GM19395 (cell line): ENCODE results near the gene CYP17A1.

Experiments used
- ATAC-seq: cut with Tn5 transposase; IDR thresholded peaks from one replicate; pipeline ENCODE4 v1.9.1; 2021; ENCODE audit warnings: mild to moderate bottlenecking, moderate library complexity; ENCODE audit not compliant: unreplicated experiment

The CYP17A1 gene

GRCh38 chr10:102811346-102811745 is 25.9 kb downstream of the CYP17A1 start:
- no peak for ATAC-seq

GRCh38 chr10:102808380-102808779 is 28.8 kb downstream of the CYP17A1 start:
- no peak for ATAC-seq

GRCh38 chr10:102804382-102805055 is 32.7 kb downstream of the CYP17A1 start:
- ATAC-seq: no peak

GRCh38 chr10:102802920-102803534 is 34.2 kb downstream of the CYP17A1 start:
- ATAC-seq: no peak

GRCh38 chr10:102801978-102802377 is 35.2 kb downstream of the CYP17A1 start:
- no peak for ATAC-seq

GRCh38 chr10:102801496-102801895 is 35.7 kb downstream of the CYP17A1 start:
- no peak for ATAC-seq

- ATAC-seq: no peak
Measured at GRCh38 chr10:102800611-102801335, 36.4 kb downstream of the CYP17A1 start.

GRCh38 chr10:102799691-102800471 is 37.3 kb downstream of the CYP17A1 start:
- ATAC-seq: no peak

GRCh38 chr10:102796407-102797176 is 40.6 kb downstream of the CYP17A1 start:
- peak; percentile 98 for ATAC-seq

- ATAC-seq: peak; percentile 50
Measured at GRCh38 chr10:102795453-102796406, 41.5 kb downstream of the CYP17A1 start.

GRCh38 chr10:102791754-102792395 is 45.3 kb downstream of the CYP17A1 start:
- no peak for ATAC-seq

- no peak for ATAC-seq
Measured at GRCh38 chr10:102785818-102786217, 51.4 kb downstream of the CYP17A1 start.

- ATAC-seq: no peak
Measured at GRCh38 chr10:102783568-102783967, 53.6 kb downstream of the CYP17A1 start.

- ATAC-seq: no peak
Measured at GRCh38 chr10:102782673-102783551, 54.3 kb downstream of the CYP17A1 start.

GRCh38 chr10:102781921-102782557 is 55.2 kb downstream of the CYP17A1 start:
- no peak for ATAC-seq

- no peak for ATAC-seq
Measured at GRCh38 chr10:102781090-102781920, 55.9 kb downstream of the CYP17A1 start.
